ENCODE results near the gene MST1R. TPM values are rescaled to one million over a fixed set of nuclear protein-coding genes. Genes with fewer than 3 reads are reported as not detected.

Gene MST1R
- polyA plus RNA-seq, 1 donor (not counting 4 experiments of a cell fraction or from before 2014, with no cell fraction given), result 106 TPM

GRCh38 chr3:49841806-49842205 lies 61.9 kb downstream of the MST1R start:
- dilution Hi-C loops (cut with MboI; ENCODE audit: extremely low pct_ligation_motif_present, low sequenced_read_pairs), result no loop called here

GRCh38 chr3:49841126-49841696 lies 62.5 kb downstream of the MST1R start:
- no peak overlapping the region for H3K9ac ChIP-seq (ENCODE audit: control insufficient read depth, extremely low read depth, insufficient read depth, low read length)
- no peaks in the 10 kb centered on the region for H4K20me1 ChIP-seq (ENCODE audit: control insufficient read depth, extremely low read depth, insufficient read depth, low read length)
- H3K36me3 ChIP-seq (ENCODE audit: control insufficient read depth in 2 of 2, extremely low read depth in 1 of 2, insufficient read depth in 2 of 2, low read length in 2 of 2), result peaks cover 0 to 12% of the 10 kb centered on the region in 2 experiments
- H3K27ac ChIP-seq (ENCODE audit: control insufficient read depth, insufficient read depth, low read length), result no peak overlapping the region
- no peaks in the 10 kb centered on the region for H3K4me1 ChIP-seq (ENCODE audit: control insufficient read depth, extremely low read depth, insufficient read depth, low read length)
- FAIRE-seq (no peak), DNase-seq (ENCODE audit: low read depth, low spot score) (no peak)
- H3K9me3 ChIP-seq (ENCODE audit: control insufficient read depth, low read depth, low read length), result no peaks in the 10 kb centered on the region
- TF ChIP-seq CTCF (optimal IDR thresholded peaks at IDR 0.05 in 1 of 3, IDR thresholded peaks at IDR 0.05 in 1 of 3, conservative IDR thresholded peaks at IDR 0.05 in 1 of 3; ENCODE audit: extremely low read depth in 1 of 3, insufficient read depth in 2 of 3, low read length in 3 of 3), result peak; percentile 22 to 60 (median 22)
- no peak for TF ChIP-seq EZH2 (IDR thresholded peaks at IDR 0.05; ENCODE audit: low read length)
- H3K4me2 ChIP-seq (ENCODE audit: control insufficient read depth, extremely low read depth, insufficient read depth, low read depth, low read length), result no peak overlapping the region
- no peaks in the 10 kb centered on the region for H3K27me3 ChIP-seq (ENCODE audit: control insufficient read depth, extremely low read depth, insufficient read depth, low read length)
- no peaks in the 10 kb centered on the region for H3K9me1 ChIP-seq (ENCODE audit: control insufficient read depth, extremely low read depth, insufficient read depth, low read length)
- H2AFZ ChIP-seq (ENCODE audit: control insufficient read depth, low read length), result no peak overlapping the region
- H3K79me2 ChIP-seq (ENCODE audit: control insufficient read depth, insufficient read depth, low read length), result no peaks in the 10 kb centered on the region
- dilution Hi-C loops (cut with MboI; ENCODE audit: extremely low pct_ligation_motif_present, low sequenced_read_pairs), result no loop called here
- no peak overlapping the region for H3K4me3 ChIP-seq (ENCODE audit: control insufficient read depth in 2 of 3, extremely low read depth in 1 of 3, insufficient read depth in 2 of 3, low read depth in 1 of 3, low read length in 3 of 3)

More at GRCh38 chr3:49841806-49842205, 61.9 kb downstream of the MST1R start:
- DNase-seq (ENCODE audit: low read depth, low spot score) (no peak), FAIRE-seq (no peak)
- no peak overlapping the region for H3K27ac ChIP-seq (ENCODE audit: control insufficient read depth, insufficient read depth, low read length)
- no peak for TF ChIP-seq EZH2 (IDR thresholded peaks at IDR 0.05; ENCODE audit: low read length)
- TF ChIP-seq CTCF (optimal IDR thresholded peaks at IDR 0.05 in 1 of 3, IDR thresholded peaks at IDR 0.05 in 1 of 3, conservative IDR thresholded peaks at IDR 0.05 in 1 of 3; ENCODE audit: extremely low read depth in 1 of 3, insufficient read depth in 2 of 3, low read length in 3 of 3), result no peak
- no peak overlapping the region for H2AFZ ChIP-seq (ENCODE audit: control insufficient read depth, low read length)
- no peaks in the 10 kb centered on the region for H3K9me1 ChIP-seq (ENCODE audit: control insufficient read depth, extremely low read depth, insufficient read depth, low read length)
- no peaks in the 10 kb centered on the region for H3K9me3 ChIP-seq (ENCODE audit: control insufficient read depth, low read depth, low read length)
- H4K20me1 ChIP-seq (ENCODE audit: control insufficient read depth, extremely low read depth, insufficient read depth, low read length), result no peaks in the 10 kb centered on the region
- H3K36me3 ChIP-seq (ENCODE audit: control insufficient read depth in 2 of 2, extremely low read depth in 1 of 2, insufficient read depth in 2 of 2, low read length in 2 of 2), result peaks cover 0 to 12% of the 10 kb centered on the region in 2 experiments
- no peak overlapping the region for H3K4me3 ChIP-seq (ENCODE audit: control insufficient read depth in 2 of 3, extremely low read depth in 1 of 3, insufficient read depth in 2 of 3, low read depth in 1 of 3, low read length in 3 of 3)
- H3K9ac ChIP-seq (ENCODE audit: control insufficient read depth, extremely low read depth, insufficient read depth, low read length), result no peak overlapping the region
- H3K4me1 ChIP-seq (ENCODE audit: control insufficient read depth, extremely low read depth, insufficient read depth, low read length), result no peaks in the 10 kb centered on the region
- no peak overlapping the region for H3K4me2 ChIP-seq (ENCODE audit: control insufficient read depth, extremely low read depth, insufficient read depth, low read depth, low read length)
- H3K79me2 ChIP-seq (ENCODE audit: control insufficient read depth, insufficient read depth, low read length), result no peaks in the 10 kb centered on the region
- H3K27me3 ChIP-seq (ENCODE audit: control insufficient read depth, extremely low read depth, insufficient read depth, low read length), result no peaks in the 10 kb centered on the region

Measured in keratinocyte (primary cell).